Lung (tissue), 16 donors: ENCODE results near the gene GLB1L. TPM values are rescaled to one million over a fixed set of nuclear protein-coding genes. Genes with fewer than 3 reads are reported as not detected.

Experiments
- ATAC-seq: fragments of 200-7000 bp; cut with Tn5 transposase; one replicate; pipeline ENCODE4 v1.9.1; 2020; ENCODE audit warnings: moderate number of reproducible peaks; ENCODE audit not compliant: insufficient read depth, low FRiP score
- DNase-seq, 3 donors: peaks; one replicate each; pipeline ENCODE4 v3.0.0-alpha.2; 2013 to 2017
- H3K27ac ChIP-seq, 2 donors: one replicate each; pipeline ENCODE4 v1.5.1; 2013; ENCODE audit warnings: mild to moderate bottlenecking in 2 of 2, moderate library complexity in 2 of 2, control low read depth in 1 of 2, inconsistent platforms in 1 of 2, low read depth in 1 of 2, low read length in 1 of 2
- H3K27me3 ChIP-seq, 3 donors: one replicate each; pipeline ENCODE4 v1.5.1; 2013; ENCODE audit warnings: low read length in 2 of 3; ENCODE audit not compliant: control insufficient read depth in 3 of 3, insufficient read depth in 3 of 3
- H3K36me3 ChIP-seq, 4 donors: one replicate each; pipeline ENCODE4 v1.5.1; 2013; ENCODE audit warnings: low read length in 4 of 4, mild to moderate bottlenecking in 1 of 4, moderate library complexity in 1 of 4; ENCODE audit not compliant: control insufficient read depth in 4 of 4, insufficient read depth in 4 of 4
- H3K4me1 ChIP-seq, 5 donors: one replicate each; pipeline ENCODE4 v1.5.1; 2013; ENCODE audit warnings: low read length in 5 of 5, mild to moderate bottlenecking in 2 of 5, moderate library complexity in 1 of 5; ENCODE audit not compliant: control insufficient read depth in 5 of 5, insufficient read depth in 5 of 5
- H3K4me3 ChIP-seq: one replicate; pipeline ENCODE4 v1.5.1; 2013; ENCODE audit warnings: mild to moderate bottlenecking, control low read depth, moderate library complexity
- H3K9ac ChIP-seq, 2 donors: one replicate each; pipeline ENCODE4 v1.5.1; 2013; ENCODE audit warnings: low read length in 2 of 2, control low read depth in 1 of 2; ENCODE audit not compliant: insufficient read depth in 1 of 2
- H3K9me3 ChIP-seq, 4 donors: one replicate each; pipeline ENCODE4 v1.5.1; 2013; ENCODE audit warnings: low read length in 3 of 4, mild to moderate bottlenecking in 1 of 4, moderate library complexity in 1 of 4; ENCODE audit not compliant: control insufficient read depth in 4 of 4, insufficient read depth in 3 of 4
- WGBS, 2 donors: extraction: QIAGEN DNeasy Blood & Tissue Kit; methylation state at CpG; one replicate each; pipeline ENCODE4 v1.1.7; 2013; 5-methylcytosine and 5-hydroxymethylcytosine counted together
- long read RNA-seq, 5 donors: transcript quantifications; one replicate each; lab custom pipeline, GENCODE V29; 2026
- polyA plus RNA-seq, 2 donors: library from polyadenylated mRNA; stranded (reverse); fragments of 200-250 nt; gene quantifications; one replicate each; pipeline ENCODE4 v1.2.1, GENCODE V29; 2013
- total RNA-seq, 2 donors: library from RNA; depleted of rRNA in 1 of 2; stranded (reverse); fragments of >200 nt in 1 of 2; gene quantifications; one replicate each; pipeline ENCODE4 v1.2.1, GENCODE V29; 2014 to 2021
- TF ChIP-seq, protein P1 (sequence below): IDR thresholded peaks from 2 replicates; pipeline ENCODE4 v1.5.1; 2012; ENCODE audit warnings: mild to moderate bottlenecking; ENCODE audit errors: control extremely low read depth, extremely low read depth
- donor health status: control.
- donor health status: control.
- donor health status: Bipolar disorder and iron deficiency.
- donor health status: healthy.
- donor health status: DM: yes; HTN: yes; CAD: no.

GLB1L gene
- total RNA-seq (10 to 100 TPM; 18.1 to 18.7 TPM), polyA plus RNA-seq (1 to 10 TPM; 7.5 to 9.1 TPM)
- long read RNA-seq, donor 1: 0 reads
- long read RNA-seq, donor 2, partial matches to known transcripts: 12 of 12 reads
- long read RNA-seq, donor 2, other reads (novel, unspliced or antisense): 0 of 12 reads
- long read RNA-seq, donor 3: 0 reads
- long read RNA-seq, donor 4: 0 reads
- long read RNA-seq, donor 5, partial matches to known transcripts: 0 of 2 reads
- long read RNA-seq, donor 5, other reads (novel, unspliced or antisense): 0 of 2 reads

DNA sequence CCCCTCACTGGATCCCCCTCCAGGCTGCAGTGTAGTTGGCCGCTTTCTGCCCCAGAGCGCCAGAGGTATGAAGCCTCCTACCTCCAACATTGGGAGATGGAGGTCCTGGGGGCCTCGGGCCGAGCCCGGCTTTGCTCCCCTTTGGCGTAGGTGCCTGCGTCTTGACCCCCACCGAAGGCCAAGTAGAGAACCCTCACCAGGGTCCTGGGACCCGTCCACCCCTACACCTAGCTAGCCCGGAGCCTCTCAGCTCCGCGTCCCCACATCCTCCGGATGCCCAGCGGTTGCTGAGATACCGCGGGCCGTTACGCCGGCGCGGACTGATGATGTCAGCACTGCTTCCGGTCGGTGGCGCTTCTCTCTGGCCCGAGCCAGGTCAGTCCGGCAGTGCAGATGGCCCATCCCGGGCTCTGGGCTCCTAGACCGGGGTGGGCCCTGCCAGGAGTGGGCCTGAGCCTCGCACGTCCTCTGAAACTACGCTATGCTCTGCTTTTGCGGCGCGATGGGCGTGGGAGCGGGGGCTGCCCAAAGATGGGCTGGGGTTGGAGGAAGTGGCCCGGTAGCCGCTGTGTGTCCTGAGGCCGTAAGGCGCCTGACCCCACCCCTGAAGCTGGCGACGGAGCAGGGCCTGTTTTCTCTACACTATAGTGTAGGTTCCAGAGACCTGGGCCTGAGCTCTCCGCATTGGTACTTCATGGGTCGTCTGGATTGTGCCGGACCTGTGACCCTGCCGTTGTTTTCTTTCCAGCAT lies at the start of gene GLB1L, which contains the start of gene STK16:
GLB1L (minus strand) TSS at position 297 of the 751 bp plus-strand sequence. CDS start 1,871 bp downstream, outside the sequence.
STK16 (plus strand) TSS at position 332 of the 751 bp plus-strand sequence. CDS start 521 bp downstream, outside the sequence.
- ATAC-seq: peak; percentile 91
- TF ChIP-seq, protein P1, sequence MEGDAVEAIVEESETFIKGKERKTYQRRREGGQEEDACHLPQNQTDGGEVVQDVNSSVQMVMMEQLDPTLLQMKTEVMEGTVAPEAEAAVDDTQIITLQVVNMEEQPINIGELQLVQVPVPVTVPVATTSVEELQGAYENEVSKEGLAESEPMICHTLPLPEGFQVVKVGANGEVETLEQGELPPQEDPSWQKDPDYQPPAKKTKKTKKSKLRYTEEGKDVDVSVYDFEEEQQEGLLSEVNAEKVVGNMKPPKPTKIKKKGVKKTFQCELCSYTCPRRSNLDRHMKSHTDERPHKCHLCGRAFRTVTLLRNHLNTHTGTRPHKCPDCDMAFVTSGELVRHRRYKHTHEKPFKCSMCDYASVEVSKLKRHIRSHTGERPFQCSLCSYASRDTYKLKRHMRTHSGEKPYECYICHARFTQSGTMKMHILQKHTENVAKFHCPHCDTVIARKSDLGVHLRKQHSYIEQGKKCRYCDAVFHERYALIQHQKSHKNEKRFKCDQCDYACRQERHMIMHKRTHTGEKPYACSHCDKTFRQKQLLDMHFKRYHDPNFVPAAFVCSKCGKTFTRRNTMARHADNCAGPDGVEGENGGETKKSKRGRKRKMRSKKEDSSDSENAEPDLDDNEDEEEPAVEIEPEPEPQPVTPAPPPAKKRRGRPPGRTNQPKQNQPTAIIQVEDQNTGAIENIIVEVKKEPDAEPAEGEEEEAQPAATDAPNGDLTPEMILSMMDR: no peak
- H3K9me3 ChIP-seq: no peaks in the 10 kb centered on the region
- peak; percentile 96 to 97 (median 96) for DNase-seq
- peak within 1 kb of the TSS; percentile 89 to 98 for H3K9ac ChIP-seq
- H3K4me1 ChIP-seq: peaks cover 0 to 38% (median 28%) of the 10 kb centered on the region in 5 donors
- peak within 1 kb of the TSS; percentile 97 for H3K4me3 ChIP-seq
- 0 to 1% methylated on average over 46 of the region's 46 CpGs for WGBS, 2 donors
- H3K27ac ChIP-seq: peak within 1 kb of the TSS; percentile 92 to 99
- H3K36me3 ChIP-seq: peaks cover 0 to 15% (median 8%) of the 10 kb centered on the region in 4 donors
- H3K27me3 ChIP-seq: no peaks in the 10 kb centered on the region

DNA sequence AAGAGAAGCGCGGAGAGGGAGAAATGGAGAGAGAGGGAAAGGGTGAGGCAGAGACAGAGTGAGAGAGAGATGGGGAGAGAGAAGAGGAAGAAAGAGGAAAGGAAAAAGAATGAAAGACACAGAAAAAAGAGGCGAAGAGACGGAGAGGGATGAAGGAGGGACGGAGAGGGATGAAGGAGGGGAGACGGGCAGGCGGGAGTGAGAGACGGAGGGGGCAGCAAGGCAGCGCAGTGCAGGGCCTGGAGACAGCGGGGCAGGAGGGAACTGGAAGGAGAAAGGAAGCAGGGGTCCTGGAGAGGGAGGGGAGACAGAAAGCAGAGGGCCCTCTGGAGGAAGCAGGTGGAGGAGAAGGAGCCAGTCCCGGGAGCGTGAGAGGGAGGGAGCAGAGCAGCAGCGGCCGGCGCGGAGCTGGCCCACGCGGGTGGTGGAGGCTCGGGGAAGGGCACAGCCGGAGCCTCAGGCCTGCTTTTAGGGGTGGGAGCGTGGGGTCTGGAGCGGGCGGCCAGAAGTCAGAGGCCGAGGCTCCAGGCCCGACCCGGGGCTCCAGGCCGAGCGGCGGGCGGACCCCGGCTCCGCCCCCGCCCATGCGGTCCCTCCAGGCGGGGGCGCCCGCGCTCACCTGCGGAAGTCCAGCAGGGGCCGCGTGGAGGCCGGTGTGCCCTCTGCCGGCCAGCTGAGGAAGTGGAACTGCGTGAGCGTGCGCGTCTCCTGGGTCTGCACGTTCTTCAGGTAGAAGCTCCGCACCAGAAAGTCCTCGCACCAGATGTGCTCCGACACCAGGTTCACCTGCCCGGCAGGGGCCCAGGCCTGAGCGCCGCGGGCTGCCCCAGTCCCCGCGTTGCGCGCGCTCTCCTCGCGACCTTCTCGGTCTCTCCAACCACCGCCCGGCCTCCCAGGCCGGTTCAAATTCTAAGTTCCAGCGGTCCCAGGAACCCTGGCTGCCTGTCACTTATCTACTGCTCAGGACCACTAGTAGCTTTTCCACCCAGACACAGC lies 49.4 kb upstream of the GLB1L start:
- Histone ChIP-seq H3K4me1 (peaks cover 0 to 8% (median 4%) of the 10 kb centered on the region in 5 donors), H3K9ac (peak overlapping the region in 1 of 2 donors; percentile 10), H3K9me3 (no peaks in the 10 kb centered on the region), H3K4me3 (peak overlapping the region; percentile 33), H3K27me3 (peaks cover 0 to 8% (median 0%) of the 10 kb centered on the region in 3 donors), H3K36me3 (no peaks in the 10 kb centered on the region), H3K27ac (peak overlapping the region in 1 of 2 donors; percentile 63)
- TF ChIP-seq, protein P1: peak; percentile 99
- ATAC-seq (peak; percentile 96), DNase-seq (peak; percentile 79 to 88 (median 86))
- WGBS, 2 donors: 6% methylated on average over 45 to 67 of the region's 67 CpGs

GRCh38 chr2:219293736-219294231 lies 48.5 kb upstream of the GLB1L start:
- no peaks in the 10 kb centered on the region for H3K9me3 ChIP-seq
- H3K4me1 ChIP-seq: peaks cover 0 to 13% (median 4%) of the 10 kb centered on the region in 5 donors
- no peaks in the 10 kb centered on the region for H3K36me3 ChIP-seq
- DNase-seq (no peak), ATAC-seq (no peak)
- no peak overlapping the region for H3K9ac ChIP-seq
- no peak overlapping the region for H3K27ac ChIP-seq
- peaks cover 0 to 5% (median 0%) of the 10 kb centered on the region in 3 donors for H3K27me3 ChIP-seq
- TF ChIP-seq, protein P1: no peak
- 88 to 89% methylated on average over 5 of the region's 5 CpGs for WGBS, 2 donors
- no peak overlapping the region for H3K4me3 ChIP-seq
